HG02970 (cell line): ENCODE results near the gene HIPK2.

Experiments
- ATAC-seq: cut with Tn5 transposase; IDR thresholded peaks from one replicate; pipeline ENCODE4 v1.9.1; 2021; ENCODE audit warnings: mild to moderate bottlenecking, moderate library complexity, moderate number of reproducible peaks; ENCODE audit not compliant: unreplicated experiment, low FRiP score

The HIPK2 gene

DNA sequence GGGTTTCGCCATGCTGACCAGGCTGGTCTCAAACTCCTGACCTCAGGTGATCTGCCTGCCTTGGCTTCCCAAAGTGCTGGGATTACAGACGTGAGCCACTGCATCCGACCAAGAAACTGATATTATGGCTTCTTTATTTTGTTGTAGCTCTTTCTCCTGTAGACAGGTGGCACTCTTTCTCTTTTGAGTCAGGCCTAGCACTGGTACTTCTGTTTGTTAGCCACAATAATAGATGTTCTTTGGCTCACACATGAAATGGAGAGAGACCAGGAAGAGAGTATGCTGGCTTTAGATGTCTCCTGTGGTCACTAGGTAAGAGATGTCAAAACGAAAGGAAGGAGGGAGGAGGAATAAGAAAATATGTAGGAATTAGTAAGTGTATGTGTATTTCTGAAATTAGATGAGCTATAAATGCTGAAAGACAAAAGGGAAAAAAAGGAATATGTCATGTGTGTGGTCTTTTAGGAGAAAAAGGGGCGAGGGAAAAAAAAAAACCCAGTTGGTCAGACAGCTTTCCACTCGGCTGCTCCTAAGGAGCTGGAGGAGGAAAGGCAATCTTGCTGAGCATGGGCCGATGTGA lies 175.6 kb downstream of the HIPK2 start:
- ATAC-seq: no peak

DNA sequence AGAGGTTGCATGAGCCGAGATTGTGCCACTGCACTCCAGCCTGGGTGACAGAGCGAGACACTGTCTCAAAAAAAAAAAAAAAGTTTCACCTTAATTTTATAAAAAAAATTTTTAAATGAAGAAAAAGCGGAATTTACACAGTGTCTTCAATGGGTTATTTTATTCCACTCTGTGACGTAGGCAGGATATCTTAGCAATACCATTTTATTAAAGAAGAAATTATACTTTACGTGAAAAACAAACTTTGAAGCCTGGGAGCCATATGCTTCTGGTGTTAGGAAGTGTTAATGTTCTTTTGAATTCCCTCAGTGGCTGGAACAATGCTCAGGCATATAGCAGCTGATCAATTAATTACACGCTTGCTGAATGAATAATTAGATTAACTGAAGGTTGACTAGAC lies 176.6 kb downstream of the HIPK2 start:
- no peak for ATAC-seq

DNA sequence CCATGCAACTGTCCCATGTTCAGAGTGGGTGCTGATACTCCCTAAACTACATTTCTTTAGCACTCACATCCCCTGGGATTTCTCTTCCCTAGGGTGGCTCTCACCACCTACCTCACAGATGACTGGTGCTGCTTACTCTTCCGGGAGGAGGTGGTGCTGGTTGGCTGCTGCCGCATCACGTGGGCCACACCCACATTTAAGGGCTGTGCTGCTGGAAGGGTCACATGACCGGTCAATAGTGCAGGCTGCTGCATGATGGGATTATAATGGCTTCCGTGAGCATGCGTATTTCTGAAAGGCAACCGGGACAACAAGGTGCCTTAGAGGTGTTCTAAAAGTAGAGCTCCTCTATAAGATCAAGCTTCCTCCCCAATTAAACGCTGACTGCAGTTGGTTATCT lies 177.5 kb downstream of the HIPK2 start:
- no peak for ATAC-seq

DNA sequence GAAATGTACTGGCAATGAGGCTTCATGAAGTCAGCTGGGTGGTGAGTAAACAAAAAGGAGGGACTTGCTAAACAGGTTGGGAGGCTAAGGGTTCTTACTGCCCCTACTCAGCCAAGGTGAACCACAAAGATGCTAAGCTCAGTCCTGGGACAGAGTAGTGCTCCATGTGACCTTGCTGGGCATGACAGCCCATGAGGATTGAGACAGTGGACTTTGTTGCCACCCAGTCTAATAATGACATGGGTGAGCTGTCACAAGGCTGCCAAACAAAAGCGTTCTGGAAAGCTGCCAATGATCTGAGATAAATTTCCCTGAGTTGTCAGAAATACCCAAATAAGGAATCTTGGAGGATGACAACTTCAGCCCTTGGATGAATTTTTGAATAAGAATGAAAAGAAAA lies 179.2 kb downstream of the HIPK2 start:
- ATAC-seq: no peak

DNA sequence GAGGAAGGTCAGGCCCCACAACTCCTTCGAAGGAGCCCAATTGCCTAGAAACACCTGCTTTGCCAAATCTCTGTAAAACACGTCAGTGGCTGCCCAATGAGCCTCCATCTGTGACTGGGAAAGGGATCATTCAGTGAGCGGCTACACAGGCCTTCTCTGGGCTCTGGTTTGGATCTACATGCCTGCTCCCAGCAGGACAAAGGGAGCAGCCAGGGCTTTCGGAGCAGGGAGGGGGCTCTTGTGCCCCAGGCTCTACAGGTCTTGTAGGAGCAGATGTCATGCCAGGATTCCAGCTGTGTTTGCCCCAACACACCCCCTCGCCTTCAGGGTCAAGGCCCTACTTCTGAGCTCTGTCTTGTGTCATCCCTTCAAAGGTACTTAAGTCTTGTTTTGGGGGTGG lies 180.8 kb downstream of the HIPK2 start:
- ATAC-seq: no peak

DNA sequence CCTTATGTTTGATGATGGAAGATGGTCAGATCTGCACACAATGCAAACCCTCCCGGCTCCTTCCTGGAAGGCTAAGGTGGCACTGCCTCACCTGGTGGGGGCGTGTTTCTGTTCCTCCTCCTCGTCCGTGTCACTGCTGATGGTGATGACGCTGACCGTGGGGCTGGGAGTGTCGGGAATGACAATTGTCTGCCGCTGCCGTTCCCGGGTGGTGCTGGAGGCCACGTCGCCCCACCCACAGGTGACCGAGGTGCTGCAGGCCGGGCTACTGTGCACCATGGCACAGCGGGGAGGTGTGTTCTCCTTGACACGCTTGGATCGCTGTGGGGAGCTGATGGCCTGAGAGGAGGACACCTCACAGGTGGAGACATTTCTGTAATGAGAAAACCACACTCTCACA lies 181.2 kb downstream of the HIPK2 start:
- no peak for ATAC-seq

DNA sequence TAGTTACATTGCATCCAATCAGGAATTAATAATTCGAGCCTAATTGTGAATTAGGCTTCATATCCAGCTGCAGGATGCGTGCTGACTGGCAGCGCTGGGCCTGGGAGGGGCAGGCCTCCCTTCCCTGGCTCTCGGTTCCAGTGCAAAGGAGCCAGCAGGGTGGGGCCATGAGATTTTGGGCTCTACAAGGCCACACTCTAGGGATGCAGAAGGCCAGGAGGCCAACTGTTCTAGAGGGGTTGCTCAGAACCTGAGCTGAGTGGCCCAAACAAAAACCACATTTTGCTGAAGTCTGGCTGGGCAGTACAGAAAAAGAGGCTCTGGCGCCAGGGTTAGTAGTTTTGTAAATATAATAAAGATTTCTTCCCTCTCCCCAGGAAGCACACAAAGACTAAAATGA lies 182.0 kb downstream of the HIPK2 start:
- no peak for ATAC-seq

DNA sequence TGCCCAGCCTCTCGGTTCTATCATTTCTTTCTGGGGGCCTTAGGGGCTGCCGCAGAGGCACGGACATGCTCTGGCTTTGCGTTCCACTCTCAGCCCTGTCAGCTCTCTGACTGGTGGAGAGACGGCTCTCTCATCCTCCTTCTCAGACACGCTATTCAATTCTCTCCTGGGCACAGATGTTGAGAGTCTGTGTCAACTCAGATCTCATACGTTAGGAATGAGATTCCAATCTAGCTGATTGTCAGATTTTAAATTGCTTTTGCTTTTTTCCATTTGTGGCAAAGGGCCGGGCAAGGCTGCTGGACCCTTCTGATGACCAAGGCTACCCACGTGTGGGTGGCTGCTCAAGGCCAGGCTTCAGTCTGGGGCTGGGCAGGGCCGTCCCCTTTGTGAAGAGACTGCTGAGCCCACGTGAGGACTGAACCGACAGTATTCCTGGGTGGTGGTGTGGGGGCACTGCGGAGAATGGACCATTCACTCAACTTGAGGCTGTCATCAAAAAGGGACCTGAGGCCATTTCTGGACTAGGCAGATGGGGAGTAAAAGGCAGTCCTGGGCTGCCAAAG lies 182.8 kb downstream of the HIPK2 start:
- no peak for ATAC-seq

DNA sequence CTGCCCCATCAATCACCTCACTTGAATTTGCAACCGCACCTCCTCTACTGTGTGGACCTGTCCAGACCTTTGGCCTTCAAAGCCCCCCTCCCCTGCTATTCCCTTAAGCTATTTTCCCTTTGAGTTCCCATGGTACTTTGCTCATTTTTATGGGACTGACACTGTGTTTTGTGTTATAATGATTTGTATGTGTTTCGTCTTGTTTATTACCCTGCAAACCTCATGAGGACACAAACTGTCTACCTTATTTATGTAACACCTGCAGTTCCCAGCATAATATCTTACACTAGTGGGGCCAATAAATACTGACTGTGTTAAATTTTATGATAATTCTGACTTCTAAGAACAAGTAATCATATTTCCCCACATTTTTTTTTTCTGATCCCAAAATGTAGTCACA lies 183.7 kb downstream of the HIPK2 start:
- no peak for ATAC-seq

DNA sequence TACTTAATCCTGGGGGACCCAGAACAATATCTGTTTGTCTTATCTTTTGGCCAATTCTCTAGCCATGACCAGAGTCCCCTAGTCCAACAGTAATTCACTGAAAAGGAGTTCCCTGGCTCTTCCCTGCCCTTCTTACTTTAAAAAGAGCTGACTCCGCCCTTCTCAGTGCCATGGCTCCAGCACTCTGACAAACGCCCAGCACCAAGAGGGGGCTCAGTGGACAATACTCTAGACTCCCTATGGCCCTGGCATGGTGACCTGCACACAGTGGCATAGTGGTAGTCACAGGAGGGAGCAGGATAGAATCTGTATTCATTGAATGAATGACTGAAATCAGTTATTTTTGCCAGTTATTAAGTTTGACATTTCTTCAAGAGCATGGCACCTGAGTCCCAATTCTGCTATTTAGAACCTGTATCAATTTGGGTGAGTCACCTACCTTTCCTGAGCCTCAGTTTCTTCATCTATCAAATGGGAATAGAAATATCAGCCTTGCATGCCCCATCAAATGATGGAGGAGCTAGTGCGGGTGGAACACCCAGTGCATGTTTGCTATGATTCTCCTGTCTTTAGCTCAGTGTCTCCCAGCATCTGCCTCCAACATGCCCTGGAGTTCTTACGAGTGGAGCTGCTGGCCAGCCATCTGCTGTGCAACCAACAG lies 184.9 kb downstream of the HIPK2 start:
- no peak for ATAC-seq

DNA sequence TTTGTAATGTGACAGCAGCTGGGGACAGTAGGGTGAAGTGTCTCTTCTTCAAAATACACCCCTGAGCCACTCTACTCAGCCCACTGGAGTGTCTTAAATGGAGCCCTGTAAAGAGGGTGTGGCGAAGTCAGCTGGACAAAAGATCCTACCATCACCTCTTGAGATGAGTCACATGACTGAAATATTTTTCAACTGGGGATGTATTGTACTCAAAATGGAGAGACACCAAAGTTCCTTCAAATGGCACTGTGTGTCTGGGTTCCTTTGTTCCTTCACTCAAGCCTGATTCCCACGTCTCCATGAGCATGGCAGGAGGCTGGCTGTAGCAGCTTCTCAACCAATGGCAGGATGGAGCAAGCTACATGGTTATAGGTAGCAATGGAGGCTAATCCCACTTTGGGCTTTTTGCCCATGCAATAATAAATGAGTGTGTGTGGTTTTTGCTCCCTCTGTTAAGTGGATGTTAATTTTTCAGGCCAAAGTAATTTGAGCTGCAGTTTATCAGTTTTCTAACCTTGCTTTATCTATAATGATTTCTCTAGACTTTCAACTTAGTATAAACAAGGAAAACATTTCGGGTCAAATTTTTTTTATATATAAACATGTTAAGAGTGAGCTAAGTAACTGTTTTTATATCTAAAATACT lies 186.1 kb downstream of the HIPK2 start:
- no peak for ATAC-seq

DNA sequence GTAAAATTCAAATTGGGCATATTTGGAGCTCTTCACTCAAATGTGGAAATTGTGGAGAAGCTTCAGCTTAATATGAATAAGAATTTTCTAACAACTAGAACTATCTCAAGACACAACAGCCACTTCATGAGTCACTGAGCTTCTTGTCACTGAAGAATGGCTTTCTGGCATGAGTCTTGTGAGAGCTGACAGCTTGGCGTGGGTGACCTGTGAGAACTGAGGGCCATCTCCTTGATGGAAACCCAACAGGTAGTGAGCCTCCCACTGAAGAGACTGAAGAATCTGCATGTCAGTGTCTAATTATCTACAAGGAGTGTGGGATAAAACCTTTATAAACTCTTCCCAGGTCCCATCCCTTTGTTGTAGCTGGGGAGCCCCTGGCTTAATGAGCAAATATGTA lies 188.3 kb downstream of the HIPK2 start:
- ATAC-seq: no peak

DNA sequence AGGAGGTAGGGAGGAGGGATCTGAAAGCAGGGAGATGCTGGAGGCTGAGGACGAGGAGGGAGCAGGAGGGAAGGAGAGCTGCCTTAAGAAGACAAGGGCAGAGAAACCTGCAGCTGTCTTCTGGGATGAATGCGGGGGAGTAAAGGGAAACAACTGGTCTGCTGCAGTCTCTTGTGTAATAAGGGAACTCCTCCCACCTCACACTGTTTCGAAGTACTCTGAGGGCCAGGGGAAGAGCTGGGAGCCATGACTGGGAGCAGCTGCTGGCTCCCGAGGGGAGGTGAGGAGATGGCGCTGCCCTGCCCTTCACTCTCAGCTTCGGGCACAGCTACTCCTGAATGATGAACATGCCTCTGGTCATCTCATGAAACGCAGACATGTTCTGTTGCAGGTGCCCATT lies 189.2 kb downstream of the HIPK2 start:
- no peak for ATAC-seq

DNA sequence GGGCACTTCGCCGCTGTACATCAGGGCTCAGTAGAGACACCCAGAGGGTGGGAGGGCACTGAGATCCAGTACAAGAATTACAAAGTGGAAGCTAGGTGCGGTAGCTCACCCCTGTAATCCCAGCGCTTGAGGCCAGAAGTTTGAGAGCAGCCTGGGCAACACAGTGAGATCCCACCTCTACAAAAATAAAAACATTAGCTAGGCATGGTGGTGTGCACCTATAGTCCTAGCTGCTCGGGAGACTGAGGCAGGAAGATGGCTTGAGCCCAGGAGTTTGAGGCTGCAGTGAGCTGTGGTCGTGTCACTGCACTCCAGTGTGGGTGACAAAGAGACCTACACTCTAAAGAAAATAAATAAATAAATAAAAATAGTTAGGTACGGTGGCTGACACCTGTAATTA lies 190.3 kb downstream of the HIPK2 start:
- no peak for ATAC-seq

DNA sequence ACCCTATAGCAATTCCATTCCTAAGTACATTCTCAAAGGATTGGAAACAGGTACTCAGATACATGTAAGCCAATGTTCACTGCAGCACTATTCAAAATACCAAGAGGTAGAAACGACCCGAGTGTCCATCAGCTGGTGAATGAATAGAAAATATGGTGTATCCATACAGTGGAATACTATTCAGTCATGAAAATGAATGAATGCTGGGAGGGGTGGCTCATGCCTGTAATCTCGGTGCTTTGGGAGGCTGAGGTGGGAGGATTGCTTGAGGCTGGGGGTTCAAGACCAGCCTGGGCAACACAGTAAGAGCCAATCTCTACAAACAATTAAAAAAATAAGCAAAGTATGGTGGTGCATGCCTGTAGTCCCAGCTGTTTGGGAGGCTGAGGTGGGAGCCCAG lies 191.5 kb downstream of the HIPK2 start:
- no peak for ATAC-seq

DNA sequence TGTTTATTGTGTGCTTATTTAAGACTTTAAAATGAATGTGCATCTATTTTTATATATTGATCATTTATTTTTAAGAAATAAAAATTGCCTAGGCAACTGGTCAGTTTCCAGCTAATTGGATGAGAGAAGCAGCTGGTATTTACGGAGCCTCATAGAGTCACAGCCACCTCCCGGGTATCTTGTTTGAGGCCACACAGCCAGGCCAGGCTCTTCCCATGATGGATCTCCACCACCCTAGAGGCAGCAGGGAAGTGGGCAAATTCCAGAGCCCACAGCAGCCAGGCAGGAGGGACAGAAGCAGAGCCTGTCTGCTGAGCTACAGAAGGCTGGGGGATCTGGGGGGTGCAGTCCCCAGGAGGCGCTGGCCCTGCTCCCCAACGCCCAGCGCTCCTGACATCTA lies 192.8 kb downstream of the HIPK2 start:
- ATAC-seq: no peak

DNA sequence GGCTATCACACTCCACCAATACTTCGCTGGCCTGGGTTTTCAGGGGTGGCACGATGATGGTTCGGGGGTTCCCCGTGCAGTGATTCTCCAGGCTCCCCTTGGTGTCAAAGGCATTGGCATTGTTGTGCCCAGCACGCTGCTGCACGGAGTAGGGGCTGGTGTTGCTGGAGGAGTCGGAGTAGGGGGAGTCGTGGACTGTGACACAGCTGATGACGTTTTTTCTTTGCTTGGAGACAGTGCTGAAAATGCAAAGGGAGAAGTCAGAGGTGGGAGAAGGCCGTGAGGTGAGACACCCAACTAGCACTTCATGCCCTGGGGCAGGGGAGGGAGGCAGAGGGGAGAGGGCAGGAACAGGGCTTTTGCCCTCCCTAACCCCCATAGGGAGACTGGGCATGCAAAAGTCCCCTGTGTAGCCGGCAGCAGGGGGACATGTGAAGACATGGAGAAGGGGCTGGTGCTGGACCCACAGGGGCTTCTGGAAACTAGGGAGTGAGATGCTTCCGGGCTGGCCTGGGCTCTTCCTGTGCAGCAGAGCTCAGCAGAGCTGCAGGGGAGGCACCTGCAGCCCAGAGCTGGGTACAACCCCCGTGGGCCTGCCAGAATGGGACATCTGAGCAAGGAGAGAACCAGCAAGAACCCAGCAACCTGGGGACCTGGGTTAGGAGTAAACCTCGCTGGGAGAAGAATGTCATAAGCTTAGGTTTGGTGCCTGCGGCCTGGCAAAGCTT lies 193.8 kb downstream of the HIPK2 start:
- no peak for ATAC-seq

DNA sequence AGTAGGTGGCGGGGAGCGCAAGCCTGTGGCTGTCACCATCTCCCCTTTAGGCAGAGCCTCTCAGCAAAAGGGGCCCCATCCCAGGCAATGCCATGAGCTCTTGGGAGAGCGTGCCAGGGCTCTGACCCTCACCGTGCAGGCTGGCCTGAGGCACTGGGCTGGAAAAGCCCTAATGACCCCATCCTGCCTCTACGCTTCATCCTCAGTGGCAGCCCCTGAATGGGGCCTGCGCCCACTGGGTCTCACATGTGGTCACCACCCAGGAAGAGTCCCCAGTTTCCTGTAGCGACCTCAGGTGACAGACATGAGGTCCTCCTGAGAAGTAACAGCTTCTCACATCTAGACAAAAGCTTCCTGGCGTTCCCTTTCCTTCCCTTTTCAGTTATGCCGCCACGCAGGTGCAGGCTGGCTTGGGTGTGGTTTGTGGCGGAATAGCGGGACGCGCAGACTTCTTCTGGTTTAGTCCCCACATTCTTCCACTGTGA lies 195.1 kb downstream of the HIPK2 start:
- no peak for ATAC-seq

DNA sequence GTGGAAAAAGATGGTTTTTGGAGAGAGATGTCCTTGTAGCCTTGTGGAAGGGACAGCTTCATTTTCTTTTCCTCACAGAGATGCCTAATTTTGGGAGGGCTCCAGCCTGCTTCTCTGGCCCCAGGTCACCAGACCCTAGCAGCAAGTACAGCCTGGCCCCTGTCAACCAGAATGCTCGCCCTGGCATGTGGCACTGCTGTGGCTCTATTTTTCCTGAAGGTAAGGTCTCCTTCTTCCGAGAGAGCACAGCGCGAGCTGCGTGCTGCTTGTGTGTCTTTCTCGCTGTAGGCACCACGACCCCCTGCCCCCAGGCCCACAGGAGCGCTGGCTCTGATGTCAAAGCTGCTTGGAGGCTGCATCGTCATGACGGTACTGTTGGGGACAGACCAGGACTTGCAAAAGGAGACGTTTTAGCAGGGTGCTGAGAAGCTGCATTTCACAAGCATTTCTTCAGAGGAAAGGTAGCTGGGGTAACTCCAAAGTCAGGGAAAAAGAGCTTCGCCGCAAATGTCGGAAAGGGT lies 195.6 kb downstream of the HIPK2 start:
- no peak for ATAC-seq

DNA sequence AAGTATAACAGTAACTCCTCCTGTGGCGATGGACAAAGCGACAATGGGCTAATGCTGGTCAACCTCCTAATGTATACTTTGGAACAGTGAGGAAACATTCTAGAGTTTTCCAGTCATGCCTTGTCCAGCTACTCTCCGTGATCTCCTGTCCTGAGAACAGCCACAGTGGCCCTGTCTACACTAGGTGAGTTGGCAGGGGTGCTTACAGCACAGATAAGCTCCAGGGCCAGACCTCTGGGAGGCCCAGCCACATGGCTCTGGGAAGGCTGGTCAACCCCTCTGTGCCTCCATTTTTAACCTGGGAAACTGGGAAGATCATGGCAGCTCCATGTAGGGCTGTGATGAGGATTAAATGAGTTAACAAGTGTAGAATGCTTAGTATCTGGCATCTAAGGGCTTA lies 197.4 kb downstream of the HIPK2 start:
- ATAC-seq: no peak
